RPMI8226 (cell line): ENCODE results near the gene NUDT3.
A peak's percentile ranks its signal among the peaks of the same experiment; 100 is the strongest.
"Not testable (repeated sequence)": the region's sequence is repeated elsewhere in the genome, so short reads cannot be mapped to it uniquely, and the experiment has no call there.

Experiments used
- DNase-seq: peaks from one replicate; pipeline ENCODE4 v3.0.0-alpha.2; 2015

The NUDT3 gene

GRCh38 chr6:34391786-34392496, 528 bp downstream of the NUDT3 start:
- DNase-seq, result peak; percentile 86

DNA sequence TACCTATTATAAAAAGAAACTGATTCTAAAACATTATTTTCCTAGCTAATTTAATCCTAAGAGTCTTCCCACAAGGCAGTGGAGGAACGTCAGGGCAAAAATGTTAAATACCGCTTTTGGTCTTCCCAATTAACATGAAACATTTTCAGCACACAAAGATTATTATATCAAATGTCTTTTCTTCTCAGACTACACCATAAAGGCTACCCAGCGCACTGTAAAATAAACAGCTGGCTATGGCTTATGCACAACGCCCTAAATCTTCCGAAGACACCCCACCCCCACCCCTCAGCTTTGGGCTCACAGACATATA, 1.0 kb downstream of the NUDT3 start:
- no peak for DNase-seq

DNA sequence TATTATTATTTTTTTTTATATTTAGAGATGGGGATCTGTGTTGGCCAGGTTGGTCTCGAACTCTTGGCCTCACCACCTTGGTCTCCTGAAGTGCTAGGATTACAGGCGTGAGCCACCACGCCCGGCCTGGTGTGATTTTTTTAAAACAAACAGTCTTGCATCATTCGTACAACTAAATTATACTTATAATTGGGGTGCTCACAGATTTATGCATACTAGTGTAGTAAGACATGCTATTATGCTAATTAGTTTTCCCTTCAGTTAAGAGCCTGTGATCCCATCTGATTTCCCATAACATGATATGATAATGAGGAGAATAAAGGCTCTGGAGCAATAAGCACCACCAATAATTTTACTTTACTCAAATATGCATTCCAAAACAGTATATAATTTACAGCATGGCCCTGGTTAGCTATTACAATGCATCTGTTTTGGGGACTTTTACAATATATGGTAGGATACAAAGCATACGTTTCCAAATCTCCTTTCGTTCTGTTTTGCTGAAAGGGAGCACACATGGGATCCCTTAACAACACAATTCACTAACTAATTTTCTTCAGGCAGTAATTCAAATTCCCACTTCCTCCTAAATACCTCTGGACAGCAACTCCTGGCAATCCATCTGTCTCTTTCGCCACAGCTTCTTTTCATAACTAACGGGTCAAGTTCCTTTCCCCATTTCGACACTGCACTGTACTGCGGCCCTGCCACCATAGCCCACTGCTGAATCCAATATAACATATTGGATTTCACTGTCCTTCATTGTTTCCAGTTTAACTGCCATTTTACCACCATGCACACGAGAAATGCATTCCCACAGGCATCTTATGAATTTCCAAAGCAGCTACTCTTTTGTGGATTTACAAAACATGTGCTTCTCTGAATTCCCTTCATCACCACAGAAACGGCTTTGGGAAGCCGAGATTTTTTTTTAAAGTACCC, 1.7 kb downstream of the NUDT3 start:
- DNase-seq, result peak; percentile 39

- no peak for DNase-seq
Measured at GRCh38 chr6:34389034-34389433, 3.4 kb downstream of the NUDT3 start.

GRCh38 chr6:34388421-34388820, 4.0 kb downstream of the NUDT3 start:
- DNase-seq, result no peak

GRCh38 chr6:34386316-34387137, 5.9 kb downstream of the NUDT3 start:
- no peak for DNase-seq

- no peak for DNase-seq
Measured at GRCh38 chr6:34385793-34386195, 6.7 kb downstream of the NUDT3 start.

DNA sequence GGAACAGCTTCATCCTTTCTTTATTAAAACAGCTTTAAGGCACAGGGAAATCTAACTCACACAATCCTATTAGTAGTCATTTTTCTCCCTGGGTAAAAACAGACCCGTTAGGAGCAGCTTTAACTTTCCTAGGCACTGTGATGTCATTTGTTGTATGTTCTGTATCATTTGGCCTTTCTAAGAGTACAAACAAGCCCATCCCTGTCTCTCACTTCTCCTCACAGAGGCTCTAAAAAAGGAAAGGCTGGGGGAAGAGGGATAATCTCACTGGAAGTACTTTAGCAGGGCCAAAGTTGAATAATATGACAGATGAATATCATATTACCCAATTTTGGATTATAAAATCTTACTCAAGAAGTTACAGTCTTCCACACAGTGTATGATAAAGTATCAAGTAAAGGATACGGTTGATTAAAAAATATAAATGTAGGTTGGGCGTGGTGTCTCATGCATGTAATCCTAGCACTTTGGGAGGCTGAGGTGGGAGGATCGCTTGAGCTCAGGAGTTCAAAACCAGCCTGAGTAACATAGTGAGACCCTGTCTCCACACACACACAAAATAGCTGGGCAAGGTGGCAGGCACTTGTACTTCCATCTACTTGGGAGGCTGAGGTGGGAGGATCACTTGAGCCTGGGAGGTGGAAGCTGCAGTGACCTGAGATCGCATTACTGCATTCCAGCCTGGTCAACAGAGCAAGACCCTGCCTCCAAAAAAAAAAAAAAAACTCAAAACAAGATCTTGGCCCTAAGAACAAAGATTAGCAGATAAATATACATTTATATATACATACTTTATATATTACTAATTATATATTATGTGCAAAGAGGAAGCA, 7.9 kb downstream of the NUDT3 start:
- no peak for DNase-seq

- no peak for DNase-seq
Measured at GRCh38 chr6:34383656-34384320, 8.7 kb downstream of the NUDT3 start.

- no peak for DNase-seq
Measured at GRCh38 chr6:34383161-34383631, 9.3 kb downstream of the NUDT3 start.

GRCh38 chr6:34381081-34381480, 11.4 kb downstream of the NUDT3 start:
- no peak for DNase-seq

GRCh38 chr6:34378470-34378869, 14.0 kb downstream of the NUDT3 start:
- no peak for DNase-seq

DNA sequence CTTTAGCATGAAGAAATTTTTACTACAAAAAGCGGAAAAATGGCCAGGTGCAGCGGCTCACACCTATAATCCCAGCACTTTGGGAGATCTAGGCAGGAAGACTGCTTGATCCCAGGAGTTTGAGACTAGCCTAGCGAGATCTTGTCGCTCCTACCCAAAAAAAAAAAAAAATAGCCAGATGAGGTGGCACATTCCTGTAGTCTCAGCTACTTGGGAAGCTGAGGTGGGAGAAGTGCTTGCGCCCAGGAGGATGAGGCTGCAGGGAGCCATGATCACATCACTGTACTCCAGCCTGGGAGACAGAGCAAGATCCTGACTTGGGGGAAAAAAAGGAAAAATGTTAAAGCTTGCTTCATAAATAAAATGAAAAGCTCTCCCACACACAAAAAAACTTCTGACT, 14.5 kb downstream of the NUDT3 start:
- DNase-seq, result no peak

GRCh38 chr6:34377571-34377970, 14.9 kb downstream of the NUDT3 start:
- DNase-seq, result not testable (repeated sequence)

DNA sequence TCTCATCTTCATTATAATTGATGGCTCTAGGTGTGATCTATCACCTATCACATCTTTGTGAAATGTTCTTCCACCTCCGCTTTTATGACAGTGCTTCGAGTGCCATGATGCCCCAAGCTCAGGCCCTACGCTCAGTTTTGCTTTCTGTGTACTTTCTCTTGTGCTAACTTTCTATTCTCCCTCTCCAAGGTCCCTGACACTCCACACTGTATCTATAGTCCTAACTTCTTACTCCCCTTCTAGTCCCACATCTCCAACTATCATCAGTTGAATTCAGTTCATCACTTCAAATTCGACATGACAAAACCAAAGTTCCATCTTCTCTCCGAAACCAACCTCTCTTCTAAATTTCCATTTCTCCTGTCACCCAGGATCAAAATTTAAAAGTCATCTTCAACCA, 16.6 kb downstream of the NUDT3 start:
- no peak for DNase-seq

DNA sequence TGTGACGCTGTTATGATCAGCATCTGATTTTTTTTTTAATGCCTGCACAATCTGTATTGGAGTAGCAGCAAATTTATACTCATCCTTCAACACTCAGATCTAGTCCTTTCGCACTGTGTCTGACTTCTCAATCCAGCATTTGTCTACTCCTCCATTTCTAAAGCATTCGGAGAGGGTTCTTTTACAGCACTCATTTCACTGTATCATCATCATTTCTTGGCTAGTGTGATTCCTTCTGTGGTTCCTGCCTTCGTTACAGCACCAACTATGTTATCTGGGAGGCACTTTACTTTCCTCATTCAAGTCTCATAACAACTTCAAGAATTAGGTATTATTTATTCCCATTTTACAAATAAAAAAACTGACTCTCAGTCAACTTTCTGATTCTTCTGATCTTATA, 18.0 kb downstream of the NUDT3 start:
- no peak for DNase-seq

DNA sequence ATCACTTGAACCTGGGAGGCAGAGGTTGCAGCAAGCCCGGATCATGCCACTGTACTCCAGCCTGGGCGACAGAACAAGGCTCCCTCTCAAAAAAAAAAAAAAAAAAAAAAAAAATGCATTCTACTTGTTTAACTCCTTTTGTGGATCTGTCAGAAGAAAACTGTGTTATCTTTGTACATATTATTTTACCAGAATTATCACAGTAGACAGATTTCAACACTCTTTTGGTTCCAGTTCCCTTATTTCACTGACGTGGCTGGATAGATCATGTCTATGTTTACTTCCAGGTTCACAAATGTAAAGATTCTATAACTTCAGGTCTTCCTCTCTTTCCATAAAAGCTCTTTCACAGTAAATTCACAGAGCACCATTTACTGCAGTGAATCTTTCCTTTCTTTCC, 18.4 kb downstream of the NUDT3 start:
- DNase-seq, result peak; percentile 19

- DNase-seq, result no peak
Measured at GRCh38 chr6:34373511-34373910, 19.0 kb downstream of the NUDT3 start.

DNA sequence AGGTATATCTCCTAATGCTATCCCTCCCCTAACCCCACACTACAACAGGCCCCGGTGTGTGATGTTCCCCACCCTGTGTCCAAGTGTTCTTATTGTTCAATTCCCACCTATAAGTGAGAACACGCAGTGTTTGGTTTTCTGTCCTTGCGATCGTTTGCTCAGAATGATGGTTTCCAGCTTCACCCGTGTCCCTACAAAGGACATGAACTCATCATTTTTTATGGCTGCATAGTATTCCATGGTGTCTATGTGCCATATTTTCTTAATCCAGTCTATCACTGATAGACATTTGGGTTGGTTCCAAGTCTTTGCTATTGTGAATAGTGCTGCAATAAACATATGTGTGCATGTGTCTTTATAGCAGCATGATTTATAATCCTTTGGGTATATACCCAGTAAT, 20.6 kb downstream of the NUDT3 start:
- not testable (repeated sequence) for DNase-seq

GRCh38 chr6:34370361-34370760, 22.1 kb downstream of the NUDT3 start:
- no peak for DNase-seq

DNA sequence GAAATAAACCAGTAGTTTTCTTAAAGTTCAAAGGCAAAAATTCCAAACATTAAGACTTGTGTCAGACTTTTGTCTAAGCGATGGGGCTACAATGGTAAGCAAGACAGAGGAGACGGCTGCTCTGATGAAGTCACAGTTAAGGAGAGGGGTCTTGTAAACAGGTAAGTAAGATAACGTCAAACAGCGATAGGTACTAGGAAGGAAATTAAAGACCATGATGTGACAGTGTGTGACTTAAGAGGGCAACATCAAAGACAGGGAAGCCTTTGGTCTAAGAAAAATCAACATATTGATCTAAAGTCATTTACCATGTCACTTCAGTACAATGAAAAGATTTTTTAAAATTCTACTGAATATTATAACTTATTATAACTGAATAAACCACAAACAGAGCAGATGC, 23.1 kb downstream of the NUDT3 start:
- DNase-seq, result no peak

GRCh38 chr6:34366639-34366921, 25.9 kb downstream of the NUDT3 start:
- DNase-seq, result no peak
